ENCODE measurements around the gene NCAPD2.
A peak's percentile ranks its signal among the peaks of the same experiment; 100 is the strongest.
"Not testable (repeated sequence)": the region's sequence is repeated elsewhere in the genome, so short reads cannot be mapped to it uniquely, and the experiment has no call there.

NCAPD2 gene

GRCh38 chr12:6552140-6552551, 58.2 kb downstream of the NCAPD2 start:
- DNase-seq: no peak

GRCh38 chr12:6553051-6553868, 59.4 kb downstream of the NCAPD2 start:
- peak; percentile 12 for DNase-seq

- DNase-seq: no peak
Measured at GRCh38 chr12:6554168-6555017, 60.5 kb downstream of the NCAPD2 start.

GRCh38 chr12:6555018-6555691, 61.3 kb downstream of the NCAPD2 start:
- no peak for DNase-seq

- not testable (repeated sequence) for DNase-seq
Measured at GRCh38 chr12:6556496-6556817, 62.6 kb downstream of the NCAPD2 start.

- no peak for DNase-seq
Measured at GRCh38 chr12:6556857-6557256, 63.0 kb downstream of the NCAPD2 start.

GRCh38 chr12:6558014-6558760, 64.3 kb downstream of the NCAPD2 start:
- DNase-seq: not testable (repeated sequence)

- no peak for DNase-seq
Measured at GRCh38 chr12:6559500-6559899, 65.6 kb downstream of the NCAPD2 start.

GRCh38 chr12:6560501-6561205, 66.8 kb downstream of the NCAPD2 start:
- DNase-seq: no peak

- no peak for DNase-seq
Measured at GRCh38 chr12:6562881-6563280, 69.0 kb downstream of the NCAPD2 start.

GRCh38 chr12:6563448-6564050, 69.6 kb downstream of the NCAPD2 start:
- no peak for DNase-seq

- DNase-seq: no peak
Measured at GRCh38 chr12:6567112-6567670, 73.3 kb downstream of the NCAPD2 start.

- DNase-seq: no peak
Measured at GRCh38 chr12:6569312-6569711, 75.4 kb downstream of the NCAPD2 start.

GRCh38 chr12:6569786-6570185, 75.9 kb downstream of the NCAPD2 start:
- no peak for DNase-seq

GRCh38 chr12:6570264-6570887, 76.5 kb downstream of the NCAPD2 start:
- DNase-seq: no peak

GRCh38 chr12:6573001-6573400, 79.1 kb downstream of the NCAPD2 start:
- DNase-seq: no peak

- no peak for DNase-seq
Measured at GRCh38 chr12:6574576-6575295, 80.8 kb downstream of the NCAPD2 start.

- no peak for DNase-seq
Measured at GRCh38 chr12:6575648-6576047, 81.7 kb downstream of the NCAPD2 start.
